Endothelial cell of hepatic sinusoid (primary cell): Measurements from ENCODE around the gene ANO3.

Source experiments
- in situ Hi-C: cut with HindIII; loops from 2 replicates; pipeline ENCODE4 v1.10.0; 2017; ENCODE audit warnings: low sequenced_read_pairs

Gene ANO3

GRCh38 chr11:26480041-26480440 is 148.1 kb downstream of the ANO3 start:
- in situ Hi-C loops, result no loop called here

DNA sequence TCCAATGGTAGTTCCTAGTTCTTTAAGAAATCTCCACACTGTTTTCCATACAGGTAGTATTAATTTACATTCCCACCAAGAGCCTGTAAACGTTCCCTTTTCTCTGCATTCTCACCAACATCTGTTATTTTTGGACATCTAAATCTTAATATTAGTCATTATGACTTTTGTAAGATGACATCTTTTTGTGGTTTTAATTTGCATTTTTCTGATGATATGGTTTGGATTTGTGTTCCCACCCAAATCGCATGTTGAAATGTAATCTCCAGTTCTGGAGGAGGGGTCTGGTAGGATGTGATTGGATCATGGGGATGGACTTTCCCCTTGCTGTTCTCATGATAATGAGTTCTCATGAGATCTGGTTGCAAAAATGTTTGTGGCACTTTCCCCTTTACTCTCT is 151.2 kb downstream of the ANO3 start:
- in situ Hi-C loops, result no loop called here

DNA sequence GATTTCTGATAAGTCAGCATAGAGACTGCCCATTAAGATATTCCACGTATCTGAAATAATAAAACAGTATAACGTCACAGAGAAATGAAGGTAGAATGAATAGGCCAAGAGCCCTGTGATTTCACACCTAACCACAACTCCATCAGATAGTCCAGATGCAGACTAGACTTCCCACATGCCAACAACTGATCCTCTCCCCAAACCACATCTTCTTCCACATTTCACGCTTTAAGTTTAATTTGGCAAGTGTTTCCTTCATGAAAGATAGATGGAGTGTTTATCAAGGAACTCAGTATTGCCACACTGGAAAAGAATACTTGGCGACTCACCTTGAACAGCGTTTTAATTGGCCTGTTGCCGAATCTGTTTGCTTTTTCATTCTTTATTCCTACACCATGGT is 158.6 kb downstream of the ANO3 start:
- in situ Hi-C loops, result no loop called here

- in situ Hi-C loops, result no loop called here
These were observed 161.7 kb downstream of the ANO3 start for GRCh38 chr11:26493616-26494015.

DNA sequence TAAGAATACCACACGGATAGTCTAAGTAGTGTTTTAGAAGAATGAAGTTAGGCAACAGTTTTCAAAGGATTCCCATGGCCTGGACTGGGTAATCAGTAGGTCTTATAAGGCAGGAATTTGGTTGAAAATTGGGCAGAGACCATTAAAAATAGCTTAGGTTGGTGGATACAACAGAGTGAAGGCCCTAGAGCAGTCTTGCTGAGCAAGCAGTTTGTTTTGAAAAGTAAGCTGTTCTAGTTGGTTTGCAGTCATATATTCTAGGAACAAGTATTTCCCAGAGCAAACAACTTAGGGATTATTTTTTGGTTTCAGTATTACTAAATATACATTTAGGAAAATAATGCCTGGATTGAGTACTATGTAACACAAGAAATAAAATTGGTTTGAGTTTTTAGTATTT is 175.3 kb downstream of the ANO3 start:
- in situ Hi-C loops, result no loop called here

DNA sequence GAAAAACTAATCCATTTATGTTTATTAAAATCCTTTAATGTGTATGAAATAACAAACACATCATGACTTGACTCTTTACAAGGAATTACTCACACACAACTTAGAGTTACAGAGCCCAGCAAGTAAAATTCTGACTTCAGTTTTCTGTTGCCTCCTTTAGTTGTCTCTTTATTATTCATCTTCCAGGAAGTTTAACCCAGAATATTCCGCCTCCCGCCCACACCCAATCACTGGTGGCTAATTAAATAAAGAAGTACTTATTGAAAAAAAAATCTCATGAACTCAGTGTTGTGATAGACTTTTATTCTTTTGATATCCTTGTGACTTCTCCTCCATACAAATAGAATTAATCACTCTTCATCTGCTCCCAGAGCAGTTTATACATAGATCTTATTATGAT is 178.2 kb downstream of the ANO3 start:
- in situ Hi-C loops, result no loop called here

GRCh38 chr11:26510756-26511155 is 178.8 kb downstream of the ANO3 start:
- in situ Hi-C loops, result no loop called here

- in situ Hi-C loops, result no loop called here
These were observed 180.3 kb downstream of the ANO3 start for GRCh38 chr11:26512196-26512595.

DNA sequence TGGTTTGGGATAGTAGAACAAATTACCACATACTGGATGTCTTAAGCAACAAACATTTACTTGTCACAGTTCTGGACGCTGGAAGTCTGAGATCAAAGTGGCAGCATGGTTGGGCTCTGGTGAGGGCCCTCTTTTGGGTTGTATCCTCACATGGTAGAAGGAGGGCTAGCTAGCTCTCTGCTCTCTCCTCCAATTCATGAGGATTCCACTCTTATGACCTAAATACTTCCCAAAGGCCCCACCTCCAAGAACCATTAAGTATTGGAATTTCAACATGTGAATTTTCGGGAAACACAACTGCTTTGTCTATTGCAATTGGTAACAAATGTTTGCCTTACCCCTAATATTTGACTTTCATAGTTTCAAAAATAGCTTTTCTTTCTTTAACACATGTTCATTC is 187.5 kb downstream of the ANO3 start:
- in situ Hi-C loops, result no loop called here

DNA sequence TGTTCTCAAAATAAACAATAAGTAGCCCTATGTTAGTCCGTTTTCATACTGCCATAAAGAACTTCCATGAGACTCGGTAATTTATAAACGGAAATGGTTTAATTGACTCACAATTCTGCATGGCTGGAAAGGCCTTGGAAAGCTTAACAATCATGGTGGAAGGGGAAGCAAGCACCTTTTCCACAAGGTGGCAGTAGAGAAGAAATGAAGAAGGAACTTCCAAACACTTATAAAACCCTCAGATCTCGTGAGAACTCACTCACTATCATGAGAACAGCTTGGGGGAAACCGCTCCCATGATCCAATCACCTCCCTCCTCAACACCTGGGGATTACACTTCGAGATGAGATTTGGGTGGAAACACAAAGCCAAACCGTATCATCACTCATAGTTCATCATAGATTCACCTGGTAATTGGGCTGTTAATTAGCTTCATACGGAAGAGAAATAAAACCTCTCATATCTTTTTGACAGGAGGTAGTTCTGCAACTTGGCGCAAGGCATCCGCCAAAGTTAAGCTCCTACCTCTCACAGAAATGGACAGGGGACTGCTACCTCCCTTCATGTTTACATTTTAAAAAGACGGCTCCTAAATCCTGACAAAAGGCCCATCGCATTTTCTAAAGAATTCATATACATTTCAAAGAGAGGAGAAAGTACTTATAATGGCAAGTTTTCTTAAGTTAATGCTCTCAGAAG is 191.1 kb downstream of the ANO3 start:
- in situ Hi-C loops, result no loop called here

GRCh38 chr11:26527685-26528084 is 195.8 kb downstream of the ANO3 start:
- in situ Hi-C loops, result no loop called here

DNA sequence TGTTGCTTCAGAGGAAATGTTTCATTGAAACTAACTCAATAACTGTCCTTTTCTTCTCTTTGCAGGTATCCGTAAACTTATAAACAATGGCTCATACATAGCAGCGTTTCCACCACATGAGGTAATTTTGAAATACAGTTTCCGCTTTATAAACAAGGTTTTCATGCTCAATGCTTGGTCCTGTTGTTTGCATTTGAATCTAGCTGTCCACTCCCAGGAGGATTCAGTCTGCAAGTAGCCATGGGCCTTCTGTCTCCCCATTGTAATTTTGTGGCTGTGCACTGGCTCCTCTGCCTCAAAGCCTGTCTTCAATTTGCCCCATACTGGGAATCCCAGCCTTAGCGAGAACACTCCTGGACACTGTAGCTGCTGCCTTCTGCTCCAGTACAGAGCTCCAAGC is 205.4 kb downstream of the ANO3 start:
- in situ Hi-C loops, result no loop called here

DNA sequence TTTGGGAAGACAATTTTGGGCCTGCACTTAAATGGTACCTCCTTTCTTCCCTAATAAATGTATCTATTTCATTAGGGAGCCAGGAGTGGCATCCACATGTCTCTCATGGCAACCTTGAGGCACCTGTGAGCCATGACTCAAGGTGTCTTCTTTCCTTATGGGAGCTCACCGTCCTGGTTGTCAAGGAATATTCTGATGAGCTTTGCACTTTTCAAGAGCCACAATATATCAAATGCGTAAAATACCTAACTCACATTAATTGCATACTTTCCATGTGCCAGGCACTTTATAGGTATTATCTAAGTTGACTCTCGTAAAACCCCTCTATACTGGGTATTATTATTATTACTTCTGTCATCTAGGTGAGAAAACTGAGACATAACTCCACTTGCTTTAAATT is 207.6 kb downstream of the ANO3 start:
- in situ Hi-C loops, result no loop called here

GRCh38 chr11:26541870-26542269 is 209.9 kb downstream of the ANO3 start:
- in situ Hi-C loops, result no loop called here

GRCh38 chr11:26549176-26549575 is 217.2 kb downstream of the ANO3 start:
- in situ Hi-C loops, result no loop called here

DNA sequence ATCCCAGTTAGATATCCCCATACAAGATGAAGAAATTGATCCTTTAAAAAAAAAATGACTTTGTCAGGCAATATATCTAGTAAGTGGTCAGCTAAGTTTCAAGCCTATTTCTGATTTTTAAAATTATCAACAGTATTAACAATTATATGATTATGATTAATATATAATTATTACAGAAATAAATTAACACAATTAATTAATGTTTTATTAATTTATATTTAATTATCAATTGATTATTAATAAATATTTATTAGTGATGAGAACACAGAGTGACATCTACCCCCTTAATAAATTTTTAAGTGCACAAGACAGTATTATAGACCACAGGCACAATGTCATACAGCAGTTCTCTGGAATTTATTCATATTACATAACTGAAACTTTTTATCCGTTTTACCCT is 218.1 kb downstream of the ANO3 start:
- in situ Hi-C loops, result no loop called here

GRCh38 chr11:26551186-26551801 is 219.4 kb downstream of the ANO3 start:
- in situ Hi-C loops, result no loop called here

DNA sequence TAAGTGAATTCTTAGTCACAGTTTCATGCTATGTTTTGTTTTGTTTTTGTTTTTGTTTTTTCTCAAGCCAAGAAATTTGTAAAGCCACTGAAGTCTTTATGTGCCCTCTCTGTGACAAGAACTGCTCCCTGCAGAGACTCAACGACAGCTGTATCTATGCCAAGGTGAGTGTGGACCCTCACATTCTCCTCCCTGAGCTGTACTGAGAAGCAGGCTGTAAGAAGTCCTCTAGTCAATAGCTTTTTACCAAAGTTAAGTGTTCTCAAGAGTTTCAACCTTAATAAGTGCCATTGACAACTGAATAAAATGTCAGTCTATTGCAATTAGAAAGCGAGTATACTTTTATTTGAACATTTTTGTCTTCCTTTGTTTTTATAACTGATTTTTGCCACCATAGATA is 221.3 kb downstream of the ANO3 start:
- in situ Hi-C loops, result no loop called here

GRCh38 chr11:26554455-26554854 is 222.5 kb downstream of the ANO3 start:
- in situ Hi-C loops, result no loop called here

GRCh38 chr11:26556582-26556981 is 224.7 kb downstream of the ANO3 start:
- in situ Hi-C loops, result no loop called here

GRCh38 chr11:26557666-26558065 is 225.7 kb downstream of the ANO3 start:
- in situ Hi-C loops, result no loop called here

GRCh38 chr11:26558190-26558589 is 226.3 kb downstream of the ANO3 start:
- in situ Hi-C loops, result no loop called here

DNA sequence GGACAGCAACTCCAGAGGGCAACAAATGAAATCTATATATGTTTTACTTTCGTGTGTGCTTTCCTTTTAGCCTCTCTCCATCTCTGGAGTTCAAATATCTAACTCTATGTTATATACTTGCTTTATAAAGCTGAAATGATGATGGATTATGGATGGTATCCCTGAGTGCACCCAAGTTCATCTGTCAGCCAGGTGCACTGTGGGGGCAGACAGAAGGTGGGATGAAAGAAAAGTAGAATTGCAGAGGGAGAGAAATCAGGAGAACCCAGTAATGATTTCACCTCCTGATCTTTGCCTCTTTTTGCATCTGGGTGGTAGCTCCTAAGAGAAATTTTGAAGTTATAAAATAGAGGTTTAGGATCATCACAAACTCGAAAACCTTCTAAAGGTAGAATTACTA is 237.7 kb downstream of the ANO3 start:
- in situ Hi-C loops, result no loop called here
